DMS153 treated with DMSO at 0.1 percent for 48 hours (cell line): ENCODE measurements around the gene UMODL1.

Experiments
- DNase-seq: peaks from one replicate; lab custom pipeline; 2025; ENCODE audit not compliant: unreplicated experiment; lab: John Stamatoyannopoulos, UW

UMODL1 gene

GRCh38 chr21:42071146-42071737, at the start of gene UMODL1:
TSS of gene UMODL1 (plus strand) at chr21:42071317. CDS start at chr21:42071317, 0 bp downstream.
- no peak for DNase-seq

GRCh38 chr21:42021371-42022090, 49.6 kb upstream of the UMODL1 start:
- peak; percentile 52 for DNase-seq

- DNase-seq = peak; percentile 52
Measured at GRCh38 chr21:42022091-42022430, 49.1 kb upstream of the UMODL1 start.

DNA sequence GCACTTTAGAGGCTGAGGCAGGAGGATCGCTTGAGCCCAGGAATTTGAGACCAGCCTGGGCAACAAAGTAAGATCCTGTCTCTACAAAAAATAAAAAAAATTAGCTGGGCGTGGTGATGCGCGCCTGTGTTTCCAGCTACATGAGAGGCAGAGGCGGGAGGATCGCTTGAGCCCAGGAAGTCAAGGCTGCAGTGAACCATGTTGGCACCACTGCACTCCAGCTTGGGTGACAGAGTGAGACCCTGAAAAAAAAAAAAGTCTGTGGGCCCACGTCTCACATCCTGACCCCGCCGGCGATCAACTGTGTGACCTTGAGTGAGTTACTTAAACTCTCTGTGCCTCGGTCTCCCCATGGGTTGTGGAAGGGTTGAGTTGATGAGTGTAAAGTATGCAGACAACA, 48.2 kb upstream of the UMODL1 start:
- no peak for DNase-seq

DNA sequence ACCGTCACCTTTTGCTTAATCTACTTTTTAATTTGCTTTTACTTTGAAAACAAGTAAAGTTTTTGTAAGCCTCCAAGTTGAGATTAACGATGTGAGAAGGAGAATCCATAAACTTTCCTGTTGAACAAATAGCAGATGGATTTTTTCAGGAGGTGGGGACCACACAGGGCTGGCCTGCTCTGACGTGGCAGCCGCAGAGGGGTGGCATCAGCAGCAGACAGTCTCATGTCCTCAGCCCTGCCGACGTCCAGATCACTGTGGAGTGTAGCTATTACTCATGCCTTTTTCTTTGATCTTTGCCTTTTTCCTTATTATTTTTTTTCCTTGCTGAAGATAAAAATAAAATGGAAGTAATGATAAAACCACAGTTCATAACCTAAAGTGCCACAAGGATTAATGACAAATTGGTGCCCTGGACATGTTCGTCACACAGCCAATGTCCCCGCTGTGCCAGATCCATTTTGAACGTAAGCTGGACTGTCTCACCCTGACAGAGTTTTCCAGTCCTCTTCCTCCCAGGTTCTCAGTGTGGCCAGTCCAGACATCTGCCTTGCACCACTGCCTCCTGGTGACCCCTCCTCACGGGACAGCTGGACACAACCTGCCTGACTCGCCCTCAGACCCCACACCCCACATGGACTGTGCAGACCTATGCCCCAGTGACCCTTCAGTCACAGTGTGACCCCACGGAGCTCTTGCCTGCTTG, 45.6 kb upstream of the UMODL1 start:
- no peak for DNase-seq

GRCh38 chr21:42026082-42026435, 45.1 kb upstream of the UMODL1 start:
- no peak for DNase-seq

DNA sequence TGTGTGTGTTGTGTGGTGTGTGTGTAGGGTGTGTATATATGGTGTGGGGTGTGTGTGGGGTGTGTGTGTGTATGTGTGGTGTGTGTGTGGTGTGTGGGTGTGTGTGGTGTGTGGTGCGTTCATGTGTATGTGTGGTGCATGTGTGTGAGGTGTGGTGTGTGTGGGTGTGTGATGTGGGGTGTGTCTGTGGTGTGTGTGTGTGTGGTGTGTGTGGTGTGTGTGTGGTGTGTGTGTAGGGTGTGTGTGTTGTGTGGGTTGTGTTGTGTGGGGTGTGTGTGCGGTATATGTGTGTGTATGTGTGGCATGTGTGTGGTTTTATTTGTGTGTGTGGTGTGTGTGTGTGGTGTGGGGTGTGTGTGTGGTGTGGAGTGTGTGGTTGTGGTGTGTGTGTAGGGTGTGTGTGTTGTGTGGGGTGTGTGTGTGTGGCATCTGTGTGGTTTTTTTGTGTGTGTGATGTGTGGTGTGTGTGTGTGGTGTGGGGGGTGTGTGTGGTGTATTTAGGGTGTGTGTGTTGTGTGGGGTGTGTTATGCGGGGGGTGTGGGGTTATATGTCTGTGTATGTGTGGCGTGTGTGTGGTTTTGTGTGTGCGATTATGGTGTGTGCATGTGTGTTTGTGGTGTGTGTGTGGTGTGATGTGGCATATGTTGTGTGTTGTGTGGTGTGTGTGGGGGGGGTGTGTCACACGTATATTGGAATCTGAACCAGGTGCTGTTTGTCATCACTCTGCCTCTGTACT, 43.9 kb upstream of the UMODL1 start:
- DNase-seq = no peak

DNA sequence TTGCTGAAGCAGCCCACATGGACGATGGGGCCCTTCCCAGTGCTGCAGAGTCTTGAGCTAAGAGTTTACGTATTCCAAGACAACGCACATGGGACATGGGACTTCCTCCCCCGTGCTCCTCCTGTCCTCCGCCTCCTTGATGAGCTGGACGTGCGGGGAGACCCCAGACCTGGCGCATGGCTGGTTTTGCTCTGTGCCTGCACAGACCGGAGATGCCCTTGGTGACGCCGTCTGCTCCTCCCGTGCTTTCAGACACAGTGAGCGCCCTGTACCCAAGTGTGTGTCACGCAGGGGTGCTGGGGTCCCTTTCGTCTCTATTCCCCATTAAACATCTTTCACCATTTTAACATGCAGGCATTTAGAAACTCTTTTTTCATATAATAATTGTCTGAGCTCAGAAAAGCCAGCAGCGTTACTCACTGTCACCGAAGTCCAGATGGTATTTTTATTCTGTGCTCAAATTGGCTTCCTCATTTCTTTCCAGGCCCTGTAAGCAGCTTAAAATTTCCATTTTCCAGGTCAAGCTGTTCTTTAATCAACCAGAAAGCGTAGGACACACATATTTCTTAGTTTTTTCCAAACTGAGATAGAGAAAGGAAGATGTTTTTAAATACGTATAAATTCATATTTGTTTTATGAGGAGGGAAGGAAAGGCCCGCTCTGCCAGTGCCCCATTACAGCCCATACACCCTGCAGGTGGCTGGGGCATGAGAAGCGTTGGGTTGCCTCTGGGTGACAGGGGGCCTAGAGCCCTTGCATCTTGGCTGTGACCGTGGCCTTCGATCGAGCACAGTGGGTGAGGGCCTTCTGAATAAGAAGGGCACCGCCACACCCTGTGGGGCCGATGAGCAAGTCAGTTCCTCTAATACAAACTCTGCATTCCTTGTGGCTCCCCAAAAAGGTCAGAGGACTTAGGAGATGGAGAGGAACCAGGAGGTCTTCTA, 43.0 kb upstream of the UMODL1 start:
- no peak for DNase-seq

DNA sequence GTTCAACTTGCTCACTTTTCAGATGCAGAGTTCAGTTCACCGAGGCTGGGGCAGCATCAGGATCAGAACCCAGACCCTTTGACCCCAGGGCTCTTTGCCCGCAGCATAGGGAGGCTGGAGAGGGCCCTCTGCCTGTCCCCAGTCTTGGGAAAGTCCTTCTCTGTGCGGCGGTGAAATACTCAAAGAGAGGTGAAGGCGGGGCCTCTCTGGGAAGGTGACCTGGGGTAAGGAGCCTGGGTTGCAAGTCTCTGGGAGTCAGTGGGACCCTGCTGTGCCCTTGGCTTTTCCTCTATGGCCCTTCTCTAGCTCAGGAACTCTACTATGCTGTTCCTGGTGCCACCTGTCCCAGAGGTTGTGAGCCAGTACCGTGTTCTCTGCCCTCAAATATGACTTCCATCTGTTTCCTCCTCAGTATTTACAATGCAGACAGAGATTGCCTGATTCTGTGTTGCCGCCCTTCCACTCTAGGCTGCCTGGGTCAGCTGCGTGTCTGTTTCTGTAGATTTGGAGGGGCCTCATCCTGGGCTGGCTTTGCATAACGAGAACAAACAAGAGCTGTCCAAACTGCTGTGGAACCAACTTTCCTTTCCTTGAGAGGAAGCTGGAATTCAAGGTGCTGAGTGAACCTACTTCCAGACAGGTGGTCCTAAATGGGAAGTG, 42.2 kb upstream of the UMODL1 start:
- DNase-seq = no peak

- DNase-seq = no peak
Measured at GRCh38 chr21:42030311-42030710, 40.8 kb upstream of the UMODL1 start.

- DNase-seq = no peak
Measured at GRCh38 chr21:42031241-42031640, 39.9 kb upstream of the UMODL1 start.

DNA sequence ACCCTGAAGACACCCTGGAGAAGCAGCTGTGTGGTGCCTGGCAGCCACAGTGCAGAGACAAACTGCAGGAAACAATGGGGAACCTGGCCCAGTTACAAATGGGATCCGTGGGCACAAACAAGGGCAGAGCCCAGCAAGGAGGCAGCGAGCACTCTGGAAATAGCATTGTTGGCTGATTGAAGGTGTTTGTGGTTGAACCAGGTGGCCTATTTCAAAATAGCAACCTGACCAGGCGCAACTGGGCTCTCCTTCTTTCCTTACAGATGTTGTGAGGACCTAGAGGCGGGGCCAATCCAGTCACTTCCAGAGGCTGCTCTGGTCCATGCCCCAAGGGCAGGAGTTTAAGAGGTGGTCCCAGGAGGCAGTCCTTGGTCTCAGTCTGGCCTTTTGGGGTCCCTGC, 39.3 kb upstream of the UMODL1 start:
- DNase-seq = no peak

DNA sequence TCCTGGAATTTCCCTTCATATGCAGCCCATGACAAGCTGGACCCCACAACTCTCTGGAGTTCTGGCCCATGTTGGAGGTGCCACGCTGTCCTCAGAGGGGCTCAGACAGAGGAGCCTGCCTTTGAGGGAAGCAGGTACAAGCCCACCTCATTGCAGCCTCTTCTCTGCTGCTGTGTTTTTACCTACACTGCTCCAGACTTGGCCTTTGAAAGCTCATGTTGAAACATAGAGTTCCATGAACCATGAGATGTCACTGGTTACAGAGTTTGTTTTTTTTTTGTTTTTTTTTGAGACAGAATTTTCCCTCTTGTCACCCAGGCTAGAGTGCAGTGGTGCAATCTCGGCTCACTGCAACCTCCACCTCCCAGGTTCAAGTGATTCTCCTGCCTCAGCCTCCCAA, 38.9 kb upstream of the UMODL1 start:
- no peak for DNase-seq

GRCh38 chr21:42032968-42033367, 38.1 kb upstream of the UMODL1 start:
- no peak for DNase-seq

- DNase-seq = no peak
Measured at GRCh38 chr21:42036313-42036712, 34.8 kb upstream of the UMODL1 start.

DNA sequence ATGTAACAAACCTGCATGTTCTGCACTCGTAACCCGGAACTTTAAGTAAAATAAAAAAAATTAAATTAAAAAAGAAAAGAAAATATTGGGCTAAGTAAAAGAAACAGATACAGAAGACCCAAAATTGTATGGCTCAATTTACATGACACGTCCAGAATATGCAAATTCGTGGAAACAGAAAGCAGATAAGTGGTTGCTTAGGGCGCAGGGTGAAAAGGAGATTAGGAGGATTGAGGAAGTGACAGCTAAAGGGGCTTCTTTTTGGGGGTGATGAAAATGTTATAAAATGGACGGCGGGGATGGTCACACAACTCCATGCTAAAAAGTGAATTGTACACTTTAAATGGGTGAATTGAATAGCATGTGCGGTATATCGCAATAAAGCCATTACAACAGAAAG, 33.6 kb upstream of the UMODL1 start:
- DNase-seq = no peak

GRCh38 chr21:42037943-42038342, 33.2 kb upstream of the UMODL1 start:
- DNase-seq = no peak

- DNase-seq = no peak
Measured at GRCh38 chr21:42038393-42038792, 32.7 kb upstream of the UMODL1 start.

GRCh38 chr21:42038826-42039425, 32.2 kb upstream of the UMODL1 start:
- DNase-seq = no peak

- no peak for DNase-seq
Measured at GRCh38 chr21:42039470-42039901, 31.6 kb upstream of the UMODL1 start.
